C4-2B (cell line): ENCODE data around the gene POU4F1.

ENCODE experiments used
- H3K27ac ChIP-seq: fragments of 450-650 bp; 2 replicates; pipeline ENCODE4 v1.5.1; 2017
- CTCF ChIP-seq: fragments of 450-650 bp; conservative IDR thresholded peaks from 2 replicates; pipeline ENCODE4 v1.5.1; 2017; ENCODE audit warnings: mild to moderate bottlenecking
- ZFX ChIP-seq: fragments of 450-650 bp; IDR thresholded peaks from 2 replicates; pipeline ENCODE4 v1.6.1; 2017

POU4F1 gene

GRCh38 chr13:78632996-78633395 is 29.6 kb upstream of the POU4F1 start:
- H3K27ac ChIP-seq: no peak overlapping the region
- TF ChIP-seq CTCF: no peak
- TF ChIP-seq ZFX: no peak

GRCh38 chr13:78631077-78631476 is 27.7 kb upstream of the POU4F1 start:
- H3K27ac ChIP-seq: no peak overlapping the region
- TF ChIP-seq CTCF (no peak), ZFX (no peak)

GRCh38 chr13:78630511-78630910 is 27.2 kb upstream of the POU4F1 start:
- no peak overlapping the region for H3K27ac ChIP-seq
- TF ChIP-seq ZFX (no peak), CTCF (no peak)

- no peak for TF ChIP-seq CTCF
- no peak for TF ChIP-seq ZFX
- no peak overlapping the region for H3K27ac ChIP-seq
Observed at GRCh38 chr13:78625384-78625783, 22.0 kb upstream of the POU4F1 start.

- TF ChIP-seq ZFX (no peak), CTCF (no peak)
- H3K27ac ChIP-seq: no peak overlapping the region
Observed at GRCh38 chr13:78623132-78623531, 19.8 kb upstream of the POU4F1 start.

- H3K27ac ChIP-seq: no peak overlapping the region
- TF ChIP-seq ZFX: no peak
- no peak for TF ChIP-seq CTCF
Observed at GRCh38 chr13:78620936-78621470, 17.7 kb upstream of the POU4F1 start.

- no peak overlapping the region for H3K27ac ChIP-seq
- TF ChIP-seq ZFX (no peak), CTCF (no peak)
Observed at GRCh38 chr13:78618411-78618810, 15.1 kb upstream of the POU4F1 start.
